Thyroid gland (tissue), 4 donors: ENCODE measurements around the gene RAC2.

Experiments
- POLR2A ChIP-seq, 2 donors: fragments of 450-650 bp; IDR thresholded peaks; one replicate each; pipeline ENCODE4 v1.6.1; 2017; ENCODE audit warnings: antibody characterized with exemption in 2 of 2, mild to moderate bottlenecking in 2 of 2, moderate library complexity in 1 of 2
- TF ChIP-seq, protein P1 (sequence below), 6 experiments: fragments of 200-600 bp in 3 of 6; fragments of 450-650 bp in 3 of 6; sonication (generic) in 3 of 6; IDR thresholded peaks; one replicate each; pipeline ENCODE4 v1.5.1; 2016 to 2019; ENCODE audit warnings: antibody characterized with exemption in 6 of 6, mild to moderate bottlenecking in 2 of 6, inconsistent platforms in 1 of 6, moderate library complexity in 1 of 6

DNA sequence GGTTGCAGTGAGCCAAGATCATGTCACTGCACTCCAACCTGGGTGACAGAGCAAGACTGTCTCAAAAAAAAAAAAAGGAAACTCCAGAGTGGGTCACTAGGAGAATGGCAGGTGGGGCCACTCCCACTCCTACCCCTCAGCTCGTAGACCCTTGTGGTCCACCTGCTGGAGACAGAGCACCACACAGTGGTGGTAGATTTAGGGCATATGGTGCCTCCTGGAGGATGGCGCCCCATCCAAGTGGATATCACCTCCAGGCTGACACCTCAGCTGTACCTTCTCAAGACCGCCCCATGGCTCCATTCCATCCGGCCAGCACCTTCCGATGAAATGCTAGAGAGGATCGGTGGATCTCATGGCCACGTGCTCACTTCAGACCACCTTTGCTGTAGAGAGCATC lies 44.5 kb upstream of the RAC2 start:
- TF ChIP-seq, protein P1, sequence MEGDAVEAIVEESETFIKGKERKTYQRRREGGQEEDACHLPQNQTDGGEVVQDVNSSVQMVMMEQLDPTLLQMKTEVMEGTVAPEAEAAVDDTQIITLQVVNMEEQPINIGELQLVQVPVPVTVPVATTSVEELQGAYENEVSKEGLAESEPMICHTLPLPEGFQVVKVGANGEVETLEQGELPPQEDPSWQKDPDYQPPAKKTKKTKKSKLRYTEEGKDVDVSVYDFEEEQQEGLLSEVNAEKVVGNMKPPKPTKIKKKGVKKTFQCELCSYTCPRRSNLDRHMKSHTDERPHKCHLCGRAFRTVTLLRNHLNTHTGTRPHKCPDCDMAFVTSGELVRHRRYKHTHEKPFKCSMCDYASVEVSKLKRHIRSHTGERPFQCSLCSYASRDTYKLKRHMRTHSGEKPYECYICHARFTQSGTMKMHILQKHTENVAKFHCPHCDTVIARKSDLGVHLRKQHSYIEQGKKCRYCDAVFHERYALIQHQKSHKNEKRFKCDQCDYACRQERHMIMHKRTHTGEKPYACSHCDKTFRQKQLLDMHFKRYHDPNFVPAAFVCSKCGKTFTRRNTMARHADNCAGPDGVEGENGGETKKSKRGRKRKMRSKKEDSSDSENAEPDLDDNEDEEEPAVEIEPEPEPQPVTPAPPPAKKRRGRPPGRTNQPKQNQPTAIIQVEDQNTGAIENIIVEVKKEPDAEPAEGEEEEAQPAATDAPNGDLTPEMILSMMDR (IDR thresholded peaks at IDR 0.05): no peak
- no peak for TF ChIP-seq POLR2A (IDR thresholded peaks at IDR 0.05)
